ENCODE results near the gene WRNIP1.

DNA sequence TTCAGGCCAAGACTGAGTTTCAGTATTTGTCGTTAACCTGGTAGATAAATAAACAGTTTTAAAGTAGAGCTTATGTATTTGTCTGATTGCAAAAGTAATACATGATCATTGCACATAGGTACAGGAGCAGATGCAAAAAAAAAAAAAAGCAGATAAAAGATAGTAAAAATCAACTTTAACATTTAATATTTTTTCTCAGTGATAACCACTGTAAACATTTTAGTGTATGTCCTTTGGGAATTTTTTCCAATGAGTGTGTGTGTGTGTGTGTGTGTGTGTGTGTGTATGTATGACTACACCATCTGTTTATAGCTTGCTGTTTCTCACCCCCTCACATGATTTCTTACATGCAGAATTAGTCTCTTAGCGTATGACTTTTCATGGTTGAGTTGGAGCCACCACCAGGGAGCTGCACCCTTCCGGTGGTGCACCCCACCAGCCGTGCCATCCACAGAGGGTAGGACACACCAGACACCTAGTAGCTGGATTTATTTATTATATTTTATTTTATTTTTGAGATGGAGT is 26.3 kb downstream of the WRNIP1 start:
- no peak for TF ChIP-seq EZH2 (IDR thresholded peaks at IDR 0.05; ENCODE audit: low read depth, low read length, severe bottlenecking)
- TF ChIP-seq NRF1 (IDR thresholded peaks at IDR 0.05; ENCODE audit: low read depth, low read length) = no peak
- TF ChIP-seq, protein P1, sequence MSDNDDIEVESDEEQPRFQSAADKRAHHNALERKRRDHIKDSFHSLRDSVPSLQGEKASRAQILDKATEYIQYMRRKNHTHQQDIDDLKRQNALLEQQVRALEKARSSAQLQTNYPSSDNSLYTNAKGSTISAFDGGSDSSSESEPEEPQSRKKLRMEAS (IDR thresholded peaks at IDR 0.05) = no peak
- TF ChIP-seq JUND (IDR thresholded peaks at IDR 0.05; ENCODE audit: low read length) = no peak
- TF ChIP-seq CTCF (IDR thresholded peaks at IDR 0.05; ENCODE audit: control extremely low read depth in 1 of 3, insufficient read depth in 1 of 3, low read depth in 1 of 3, low read length in 3 of 3) = no peak
- no peak for TF ChIP-seq POLR2A (IDR thresholded peaks at IDR 0.05; ENCODE audit: control extremely low read depth in 1 of 2, low read depth in 2 of 2, low read length in 2 of 2)
- no peak for TF ChIP-seq SRF (IDR thresholded peaks at IDR 0.05; ENCODE audit: low read depth, low read length)
- no peak for TF ChIP-seq TAF1 (IDR thresholded peaks at IDR 0.05; ENCODE audit: low read depth, low read length)

Data from H1 (cell line).